ENCODE data around the gene NUDCD3. TPM values are rescaled to one million over a fixed set of nuclear protein-coding genes. Genes with fewer than 3 reads are reported as not detected.

The NUDCD3 gene
- total and polyA plus RNA-seq, 2 experiments from 2014 or later, result 35.7 to 42.7 TPM

GRCh38 chr7:44440577-44441078, 49.8 kb downstream of the NUDCD3 start:
- H3K36me3 ChIP-seq (ENCODE audit: insufficient read depth), result no peaks in the 10 kb centered on the region
- no peak overlapping the region for H3K4me3 ChIP-seq
- no peaks in the 10 kb centered on the region for H3K4me1 ChIP-seq (ENCODE audit: insufficient read depth)
- H3K4me2 ChIP-seq, result no peak overlapping the region
- DNase-seq (ENCODE audit: low spot score), result no peak
- Mint-ChIP-seq H3K27me3 (ENCODE audit: insufficient read depth, low read depth, poor library complexity) (no peaks in the 10 kb centered on the region), H3K9me3 (no peaks in the 10 kb centered on the region), H3K4me1 (no peaks in the 10 kb centered on the region), H3K4me3 (no peak overlapping the region), H3K36me3 (ENCODE audit: low read depth) (peaks cover 8% of the 10 kb centered on the region), H3K27ac (no peak overlapping the region)
- no peaks in the 10 kb centered on the region for H3K9me2 ChIP-seq (ENCODE audit: insufficient read depth)
- peaks cover 18% of the 10 kb centered on the region for H4K20me1 ChIP-seq (replicated peaks; ENCODE audit: insufficient read depth)
- H2AFZ ChIP-seq, result no peak overlapping the region
- H3F3A ChIP-seq (replicated peaks; ENCODE audit: low read depth), result no peaks in the 10 kb centered on the region
- H3K27me3 ChIP-seq (ENCODE audit: insufficient read depth), result no peaks in the 10 kb centered on the region
- H3K79me2 ChIP-seq (replicated peaks; ENCODE audit: insufficient read depth), result peaks cover 72% of the 10 kb centered on the region
- TF ChIP-seq REST (IDR thresholded peaks at IDR 0.05; ENCODE audit: unreplicated experiment) (no peak), CREB1 (CRISPR knock-in tag; IDR thresholded peaks at IDR 0.05; ENCODE audit: low read depth) (no peak), EZH2 (IDR thresholded peaks at IDR 0.05; ENCODE audit: low read depth, unreplicated experiment) (no peak), ZNF462 (CRISPR knock-in tag; IDR thresholded peaks at IDR 0.05) (no peak), STAT1 (IDR thresholded peaks at IDR 0.05; ENCODE audit: unreplicated experiment) (no peak)
- no peak overlapping the region for H3K27ac ChIP-seq (ENCODE audit: low read depth)
- ATAC-seq, result no peak
